SH-SY5Y (cell line): ENCODE measurements around the gene TRMO.

ENCODE experiments used
- GATA2 ChIP-seq: IDR thresholded peaks from 2 replicates; pipeline ENCODE4 v1.6.1; 2011; ENCODE audit warnings: mild to moderate bottlenecking, low read depth, low read length
- GATA3 ChIP-seq: IDR thresholded peaks from 2 replicates; pipeline ENCODE4 v1.6.1; 2011; ENCODE audit warnings: low read depth, mild to moderate bottlenecking, low read length, moderate library complexity

DNA sequence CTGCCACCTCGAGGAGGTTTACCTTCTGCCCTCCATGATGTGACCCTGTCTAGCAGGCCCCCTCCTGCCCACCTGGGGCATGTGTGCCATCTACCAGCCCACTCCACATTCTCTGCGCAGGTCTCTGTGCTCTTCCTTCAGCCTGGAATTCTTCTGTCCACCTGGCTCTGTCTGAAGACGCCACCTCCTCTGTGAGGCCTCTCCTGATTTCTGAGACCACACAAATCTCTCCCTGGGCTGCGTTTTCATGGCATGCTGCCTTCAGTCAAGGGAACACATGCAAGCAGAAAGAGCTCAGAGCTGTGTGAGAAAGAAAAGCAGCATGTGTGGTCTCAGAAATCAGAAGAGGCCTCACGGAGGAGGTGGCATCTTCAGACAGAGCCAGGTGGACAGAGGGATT is 47.2 kb downstream of the TRMO start:
- TF ChIP-seq GATA2, result no peak
- no peak for TF ChIP-seq GATA3
